ENCODE results near the gene RCAN3. TPM values are rescaled to one million over a fixed set of nuclear protein-coding genes. Genes with fewer than 3 reads are reported as not detected.

RCAN3 gene
- total and polyA plus RNA-seq, 8 donors: 4.0 to 14.2 (median 11.9) TPM

DNA sequence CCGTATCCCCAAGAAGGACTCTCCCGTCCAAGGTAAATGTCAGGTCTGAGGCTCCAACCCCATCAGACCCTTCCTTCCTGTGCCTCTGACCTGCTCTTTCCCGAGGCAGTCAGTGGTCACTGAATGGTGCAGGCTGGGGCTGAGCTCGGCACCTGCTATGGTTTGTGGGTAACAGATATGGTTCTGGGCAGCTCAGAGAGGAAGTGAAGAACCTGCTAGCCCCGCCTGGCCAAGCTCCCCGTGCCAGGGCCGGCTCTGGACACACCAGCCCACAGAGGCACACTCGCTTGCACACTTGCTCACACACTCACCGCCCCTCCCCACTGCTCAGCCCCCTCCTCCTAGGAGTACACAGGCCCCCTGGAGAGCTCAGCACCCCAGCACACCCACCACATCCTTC, 69.7 kb downstream of the RCAN3 start:
- FAIRE-seq: no peak
- 82 to 83% methylated on average over 9 of the region's 9 CpGs for WGBS, 2 donors
- no peaks in the 10 kb centered on the region for H3K36me3 ChIP-seq
- no peak for ATAC-seq
- DNase-seq: no peak
- TF ChIP-seq, protein P1, sequence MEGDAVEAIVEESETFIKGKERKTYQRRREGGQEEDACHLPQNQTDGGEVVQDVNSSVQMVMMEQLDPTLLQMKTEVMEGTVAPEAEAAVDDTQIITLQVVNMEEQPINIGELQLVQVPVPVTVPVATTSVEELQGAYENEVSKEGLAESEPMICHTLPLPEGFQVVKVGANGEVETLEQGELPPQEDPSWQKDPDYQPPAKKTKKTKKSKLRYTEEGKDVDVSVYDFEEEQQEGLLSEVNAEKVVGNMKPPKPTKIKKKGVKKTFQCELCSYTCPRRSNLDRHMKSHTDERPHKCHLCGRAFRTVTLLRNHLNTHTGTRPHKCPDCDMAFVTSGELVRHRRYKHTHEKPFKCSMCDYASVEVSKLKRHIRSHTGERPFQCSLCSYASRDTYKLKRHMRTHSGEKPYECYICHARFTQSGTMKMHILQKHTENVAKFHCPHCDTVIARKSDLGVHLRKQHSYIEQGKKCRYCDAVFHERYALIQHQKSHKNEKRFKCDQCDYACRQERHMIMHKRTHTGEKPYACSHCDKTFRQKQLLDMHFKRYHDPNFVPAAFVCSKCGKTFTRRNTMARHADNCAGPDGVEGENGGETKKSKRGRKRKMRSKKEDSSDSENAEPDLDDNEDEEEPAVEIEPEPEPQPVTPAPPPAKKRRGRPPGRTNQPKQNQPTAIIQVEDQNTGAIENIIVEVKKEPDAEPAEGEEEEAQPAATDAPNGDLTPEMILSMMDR (IDR thresholded peaks at IDR 0.05): no peak
- no peaks in the 10 kb centered on the region for H3K27me3 ChIP-seq
- H3K27ac ChIP-seq: no peak overlapping the region
- no peak overlapping the region for H3K4me3 ChIP-seq
- intact Hi-C loops (cut with DNase I): no loop called here
- H3K4me1 ChIP-seq: peaks cover 8 to 13% (median 13%) of the 10 kb centered on the region in 3 donors
- H3K9me3 ChIP-seq: no peaks in the 10 kb centered on the region

DNA sequence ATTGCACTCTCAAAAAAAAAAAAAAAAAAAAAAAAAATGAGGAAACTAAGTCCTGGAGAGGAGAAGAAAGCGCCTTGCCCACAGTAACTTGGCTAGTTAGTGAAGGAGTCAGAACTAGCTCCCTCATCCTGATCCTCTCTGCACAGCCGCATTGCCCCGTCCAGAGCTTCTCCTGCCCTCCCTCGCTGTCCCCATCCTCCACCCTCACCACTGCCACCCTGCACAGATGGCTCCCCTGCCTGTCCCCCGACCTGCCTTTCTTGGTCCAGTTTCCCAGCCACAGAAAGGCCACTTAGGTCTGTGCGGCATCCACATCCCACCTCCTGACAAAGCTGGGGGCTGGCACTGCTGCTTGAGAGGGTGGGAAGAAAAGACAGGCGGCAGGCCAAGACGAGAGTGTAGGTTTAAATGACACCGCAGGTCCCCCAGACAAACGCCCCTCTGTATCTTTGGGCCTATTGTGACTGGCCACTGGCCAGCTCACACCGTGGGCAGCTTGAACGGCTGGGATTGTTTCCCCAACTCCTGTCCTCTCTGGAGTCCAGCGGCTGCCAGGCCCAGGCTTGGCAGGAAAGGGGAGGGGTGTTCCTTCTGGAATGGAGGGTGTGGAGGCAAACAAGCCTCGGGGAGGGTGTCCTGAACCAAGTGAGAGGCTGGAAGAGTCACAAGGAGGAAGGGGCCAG, 73.4 kb downstream of the RCAN3 start:
- WGBS, 2 donors: 39 to 42% methylated on average over 14 of the region's 14 CpGs
- H3K27ac ChIP-seq: peak overlapping the region in 1 of 4 donors; percentile 0
- ATAC-seq: peak in 3 of 4 donors; percentile 40 to 74 (median 66)

GRCh38 chr1:24578846-24579245, 76.2 kb downstream of the RCAN3 start:
- Histone ChIP-seq H3K36me3 (no peaks in the 10 kb centered on the region), H3K4me3 (no peak overlapping the region), H3K27ac (no peak overlapping the region), H3K9me3 (no peaks in the 10 kb centered on the region), H3K27me3 (no peaks in the 10 kb centered on the region), H3K4me1 (no peaks in the 10 kb centered on the region)
- DNase-seq: no peak
- TF ChIP-seq, protein P1 (IDR thresholded peaks at IDR 0.05): no peak
- WGBS, 2 donors: 93 to 95% methylated on average over 7 of the region's 7 CpGs
- intact Hi-C loops (cut with DNase I): no loop called here
- FAIRE-seq: no peak
- no peak for ATAC-seq

More for the DNA sequence above, 73.4 kb downstream of the RCAN3 start:
- intact Hi-C loops (cut with DNase I): no loop called here
- no peaks in the 10 kb centered on the region for H3K36me3 ChIP-seq
- DNase-seq (no peak), FAIRE-seq (no peak)
- H3K27me3 ChIP-seq: no peaks in the 10 kb centered on the region
- TF ChIP-seq, protein P1 (IDR thresholded peaks at IDR 0.05): no peak
- H3K9me3 ChIP-seq: no peaks in the 10 kb centered on the region
- no peaks in the 10 kb centered on the region for H3K4me1 ChIP-seq
- no peak overlapping the region for H3K4me3 ChIP-seq

- TF ChIP-seq, protein P1 (IDR thresholded peaks at IDR 0.05): no peak
- Histone ChIP-seq H3K9me3 (no peaks in the 10 kb centered on the region), H3K27me3 (no peaks in the 10 kb centered on the region), H3K27ac (no peak overlapping the region), H3K4me3 (no peak overlapping the region), H3K4me1 (peaks cover 0 to 5% (median 0%) of the 10 kb centered on the region in 3 donors), H3K36me3 (no peaks in the 10 kb centered on the region)
- FAIRE-seq (no peak), DNase-seq (no peak), ATAC-seq (no peak)
- 54 to 57% methylated on average over 10 of the region's 10 CpGs for WGBS, 2 donors
- intact Hi-C loops (cut with DNase I): no loop called here
Observed at GRCh38 chr1:24580756-24581155, 78.1 kb downstream of the RCAN3 start.

DNA sequence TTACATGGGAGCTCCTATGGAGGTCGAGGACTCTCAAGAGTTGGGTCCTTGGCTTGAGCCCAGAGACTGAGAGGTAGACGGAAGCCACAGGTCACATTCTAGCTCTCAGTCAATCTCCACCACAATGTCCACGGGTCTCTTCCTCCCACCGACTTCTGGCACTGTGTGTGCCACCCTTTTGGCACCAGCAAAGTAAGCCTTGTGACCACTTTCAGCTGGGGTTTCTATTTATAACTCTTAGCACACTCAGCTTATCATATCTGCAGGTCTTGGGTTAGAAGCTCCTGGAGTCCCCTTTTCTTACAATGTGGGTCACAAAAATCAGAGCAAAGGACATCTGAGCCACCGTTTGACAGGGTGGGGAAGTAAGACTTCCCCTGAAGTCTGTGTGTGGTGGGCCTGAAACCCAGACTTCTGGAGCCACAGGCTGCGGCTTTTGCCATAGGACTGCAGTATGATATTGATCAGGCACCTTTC, 81.6 kb downstream of the RCAN3 start:
- no peaks in the 10 kb centered on the region for H3K27me3 ChIP-seq
- peak overlapping the region in 1 of 4 donors; percentile 22 for H3K27ac ChIP-seq
- H3K36me3 ChIP-seq: no peaks in the 10 kb centered on the region
- no peak overlapping the region for H3K4me3 ChIP-seq
- intact Hi-C loops (cut with DNase I): no loop called here
- ATAC-seq (peak; percentile 33 to 78 (median 56)), FAIRE-seq (no peak), DNase-seq (no peak)
- TF ChIP-seq, protein P1 (IDR thresholded peaks at IDR 0.05): no peak
- H3K4me1 ChIP-seq: peaks cover 0 to 6% (median 5%) of the 10 kb centered on the region in 3 donors
- no peaks in the 10 kb centered on the region for H3K9me3 ChIP-seq
- WGBS, 2 donors: 24 to 31% methylated on average over 6 of the region's 6 CpGs

Measured in pancreas (tissue), 10 donors.